Astrocyte (in vitro differentiated cells and primary cell): ENCODE data around the gene OSMR.

Experiments
- CTCF ChIP-seq: IDR thresholded peaks from 2 replicates; pipeline ENCODE4 v1.5.1; 2011; ENCODE audit warnings: low read depth, mild to moderate bottlenecking, inconsistent platforms, low read length, moderate library complexity; ENCODE audit not compliant: insufficient read depth
- EZH2 ChIP-seq: IDR thresholded peaks from 2 replicates; pipeline ENCODE4 v1.6.1; 2012; ENCODE audit warnings: mild to moderate bottlenecking, low read length, inconsistent platforms; ENCODE audit not compliant: insufficient read depth

GRCh38 chr5:38888041-38888440, 42.2 kb downstream of the OSMR start:
- TF ChIP-seq CTCF, result no peak
- no peak for TF ChIP-seq EZH2
